MM.1S (cell line): ENCODE data around the gene FIGN.

Experiments used
- CTCF ChIP-seq: fragments of 300-600 bp; sonication (generic); IDR thresholded peaks from 2 replicates; pipeline ENCODE4 v1.5.1; 2016; ENCODE audit warnings: antibody characterized with exemption, low read length, mixed read lengths
- EZH2 ChIP-seq: fragments of 300-600 bp; sonication (generic); optimal IDR thresholded peaks from 2 replicates; pipeline ENCODE3; 2017; ENCODE audit warnings: low read depth, mild to moderate bottlenecking, antibody characterized with exemption, low read length, mixed read lengths

GRCh38 chr2:163592954-163593622, 142.7 kb downstream of the FIGN start:
- TF ChIP-seq CTCF: no peak
- no peak for TF ChIP-seq EZH2
